Measurements from ENCODE around the gene IL20.
A peak's percentile ranks its signal among the peaks of the same experiment; 100 is the strongest.

The IL20 gene, protein sequence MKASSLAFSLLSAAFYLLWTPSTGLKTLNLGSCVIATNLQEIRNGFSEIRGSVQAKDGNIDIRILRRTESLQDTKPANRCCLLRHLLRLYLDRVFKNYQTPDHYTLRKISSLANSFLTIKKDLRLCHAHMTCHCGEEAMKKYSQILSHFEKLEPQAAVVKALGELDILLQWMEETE

DNA sequence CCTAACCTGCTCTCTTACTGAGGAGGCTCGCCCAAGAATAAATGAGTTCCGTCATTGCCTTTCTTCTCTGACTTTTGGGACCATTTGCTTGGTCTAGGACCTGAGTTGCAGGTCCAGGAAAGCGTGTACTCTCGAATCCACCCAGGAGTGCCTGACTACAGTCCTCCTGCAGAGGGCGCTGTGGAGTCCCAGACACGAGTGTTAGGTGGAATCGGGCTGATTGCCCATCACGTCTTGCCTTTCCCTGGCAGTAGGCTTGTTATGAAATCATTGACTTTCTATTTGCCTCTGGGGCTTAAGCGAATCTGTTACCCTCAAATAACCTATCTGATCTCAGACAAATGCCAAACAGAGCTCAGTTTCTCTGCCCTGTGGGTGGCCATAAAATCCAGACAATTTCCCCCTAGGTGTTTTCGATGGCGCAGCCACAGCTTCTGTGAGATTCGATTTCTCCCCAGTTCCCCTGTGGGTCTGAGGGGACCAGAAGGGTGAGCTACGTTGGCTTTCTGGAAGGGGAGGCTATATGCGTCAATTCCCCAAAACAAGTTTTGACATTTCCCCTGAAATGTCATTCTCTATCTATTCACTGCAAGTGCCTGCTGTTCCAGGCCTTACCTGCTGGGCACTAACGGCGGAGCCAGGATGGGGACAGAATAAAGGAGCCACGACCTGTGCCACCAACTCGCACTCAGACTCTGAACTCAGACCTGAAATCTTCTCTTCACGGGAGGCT lies at the start of gene IL20:
Gene IL20, plus strand, starts transcription at position 685 of the 733 bp plus-strand sequence. CDS start 230 bp downstream, outside the sequence.
- peak; percentile 82 for DNase-seq

DNA sequence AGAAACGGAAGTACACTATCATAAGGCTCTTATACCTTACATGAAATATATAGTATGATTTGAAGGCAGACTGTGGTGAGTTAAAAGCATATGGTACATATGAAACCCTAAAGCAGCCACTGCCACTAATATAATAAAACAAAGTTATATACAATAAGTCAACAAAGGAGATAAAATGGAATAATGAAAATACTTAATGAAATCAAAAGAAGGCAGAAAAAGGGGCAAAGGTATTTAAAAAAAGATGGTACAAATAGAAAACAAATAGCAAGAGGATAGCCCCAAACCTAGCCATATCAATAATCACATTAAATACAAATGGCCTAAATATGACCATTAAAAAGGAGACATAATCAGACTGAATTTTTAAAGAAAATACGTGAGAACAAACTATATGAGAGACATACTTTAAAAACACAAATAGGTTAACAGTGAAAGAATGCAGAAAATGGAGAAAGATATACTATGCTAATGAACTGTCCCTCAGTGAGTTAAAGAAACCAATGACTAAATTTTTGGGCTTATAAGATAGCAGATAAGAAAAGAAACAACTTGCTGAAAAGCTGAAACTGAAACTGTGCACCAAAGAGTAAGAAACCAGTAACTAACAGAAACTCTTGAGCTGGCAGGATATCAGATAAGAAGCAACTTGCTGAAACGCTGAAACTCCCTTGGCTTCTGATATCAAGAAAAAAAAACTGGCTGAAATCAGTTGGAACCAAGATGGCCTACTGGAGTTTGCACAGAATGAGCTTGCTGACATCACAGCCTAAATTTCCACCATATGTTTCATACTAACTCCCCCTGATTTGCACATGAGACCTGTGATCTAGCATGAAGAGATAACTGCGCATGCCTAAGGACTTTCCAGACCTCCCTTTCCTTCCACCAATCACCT lies 48.8 kb upstream of the IL20 start:
- no peak for DNase-seq

DNA sequence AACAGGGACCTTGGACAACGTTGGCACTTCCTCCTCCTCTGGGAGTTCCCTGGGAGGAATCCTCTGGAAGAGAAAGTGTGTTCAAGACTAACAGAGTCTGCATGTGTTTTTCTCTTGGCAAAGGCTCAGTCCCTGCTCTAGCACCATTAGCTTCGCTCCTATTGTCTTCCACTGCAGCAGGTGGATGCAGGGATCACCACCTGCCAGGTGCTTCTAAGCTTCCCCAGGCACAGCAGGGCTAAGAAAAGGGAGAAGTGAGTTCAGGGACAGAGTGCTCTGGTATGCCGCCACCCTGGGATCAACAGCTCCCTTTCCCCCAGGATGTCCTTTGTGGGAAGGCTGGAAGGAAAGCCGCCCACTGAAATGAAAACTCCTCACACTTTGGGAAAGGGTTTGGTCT lies 43.9 kb upstream of the IL20 start:
- peak; percentile 17 for DNase-seq

DNA sequence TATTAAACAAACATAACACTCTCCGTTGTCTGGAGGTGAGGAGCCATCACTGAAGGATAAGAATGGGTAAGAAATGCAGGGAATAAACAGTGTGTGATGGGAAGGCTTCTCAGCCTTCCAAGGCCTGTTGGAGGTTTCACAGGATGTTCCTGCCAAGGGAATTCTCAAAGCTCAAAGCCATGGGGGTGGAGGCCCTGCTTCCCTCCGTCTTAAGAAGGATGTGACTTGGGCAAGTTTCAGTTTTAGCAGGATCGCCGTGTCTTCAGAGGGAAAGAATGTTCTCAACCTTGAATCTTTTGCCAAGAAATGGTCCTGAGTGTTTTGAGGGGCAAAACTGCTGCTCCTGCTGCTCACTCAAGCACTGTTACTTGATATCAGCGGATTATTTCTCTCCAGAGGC lies 41.7 kb upstream of the IL20 start:
- DNase-seq: no peak

DNA sequence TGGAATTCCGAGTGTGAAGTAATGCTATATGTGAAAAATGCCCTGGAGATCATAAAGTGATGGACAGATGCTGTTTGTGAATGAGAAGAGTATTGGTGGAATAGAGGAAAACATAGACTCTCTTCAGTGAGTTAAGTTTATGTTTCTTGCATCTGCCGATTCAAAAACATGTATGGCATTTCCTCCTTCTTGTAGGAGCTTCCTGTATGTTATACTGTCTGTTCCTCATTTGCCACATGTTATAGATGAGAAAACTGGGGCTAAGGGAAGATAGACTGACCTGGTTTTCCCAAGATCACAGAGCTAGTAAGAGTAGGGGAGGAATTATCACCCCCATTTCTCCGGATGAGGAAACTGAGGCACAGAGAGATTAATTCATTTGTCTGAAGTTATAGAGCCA lies 41.1 kb upstream of the IL20 start:
- DNase-seq: no peak

DNA sequence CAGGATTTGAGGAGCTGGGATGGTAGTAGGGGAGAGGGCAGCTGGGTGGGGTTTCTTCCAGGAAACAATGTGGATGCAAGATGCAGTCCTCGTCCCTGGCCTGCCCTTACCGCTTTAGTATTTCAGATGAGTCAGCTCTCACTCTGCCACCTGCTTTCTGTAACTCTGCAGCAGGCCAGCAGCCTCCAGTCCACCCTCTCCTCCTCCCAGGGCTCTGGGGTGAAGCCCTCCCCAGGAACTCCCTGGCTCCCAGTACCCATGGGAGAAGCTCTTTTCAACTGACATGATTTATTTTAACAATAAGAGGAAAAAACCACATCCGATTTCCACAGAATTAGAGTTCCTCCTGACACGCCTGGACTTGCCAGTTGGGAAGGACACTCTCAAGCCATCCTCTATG lies 39.0 kb upstream of the IL20 start:
- DNase-seq: peak; percentile 35

DNA sequence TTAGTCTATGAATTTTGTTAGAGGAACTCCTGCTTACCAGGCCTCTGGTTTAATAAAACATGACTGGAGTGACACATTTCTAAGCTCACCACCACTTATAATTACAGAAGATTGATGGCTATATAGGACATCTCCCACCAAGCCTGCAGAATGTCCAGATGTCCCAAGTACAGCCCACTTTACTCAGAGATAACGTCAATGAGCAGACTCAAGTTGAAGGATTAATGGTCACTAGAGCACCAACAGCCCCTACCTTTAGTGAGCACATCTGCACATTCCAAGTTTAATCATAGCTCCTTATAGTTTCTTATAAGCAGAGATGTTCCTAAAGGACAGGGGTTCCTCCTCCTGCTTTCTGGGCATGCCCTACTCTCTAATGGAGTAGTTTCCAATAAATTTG lies 37.4 kb upstream of the IL20 start:
- DNase-seq: no peak

DNA sequence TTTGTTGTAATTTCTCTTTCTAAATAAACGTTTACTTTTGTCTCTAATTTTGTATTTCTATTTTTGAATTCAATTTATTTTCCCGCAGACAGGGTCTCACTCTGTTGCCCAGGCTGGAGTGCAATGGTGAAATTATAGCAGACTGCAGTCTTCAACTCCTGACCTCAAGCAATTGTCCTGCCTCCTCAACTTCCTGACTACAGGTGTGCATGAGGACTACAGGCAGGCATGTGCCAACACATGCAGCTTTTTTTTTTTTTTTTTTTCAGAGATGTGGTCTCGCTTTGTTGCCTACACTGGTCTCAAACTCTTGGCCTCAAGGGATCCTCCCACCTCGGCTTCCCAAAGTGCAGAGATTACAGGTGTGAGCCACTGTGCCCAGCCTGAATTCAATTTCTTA lies 36.7 kb upstream of the IL20 start:
- DNase-seq: peak; percentile 27

DNA sequence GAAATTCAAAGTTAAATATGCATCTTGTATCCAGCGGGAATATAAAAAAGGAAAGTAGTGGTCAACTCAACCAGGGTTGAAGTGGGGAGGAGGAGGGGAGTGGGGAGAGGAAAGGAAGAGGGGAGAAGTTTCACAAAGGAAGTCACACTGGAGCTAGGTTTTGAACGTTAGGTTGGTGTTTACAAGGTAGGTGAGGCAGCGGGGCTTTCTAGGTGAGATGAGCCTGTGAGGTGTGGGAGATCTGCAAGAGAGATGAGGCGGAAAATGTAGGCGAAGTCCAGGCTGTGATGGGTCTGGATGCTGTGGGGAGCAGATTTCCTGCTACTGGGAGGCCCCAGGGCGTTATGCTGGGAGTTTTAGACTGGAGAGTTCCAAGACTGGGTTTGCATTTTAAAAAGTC lies 36.1 kb upstream of the IL20 start:
- no peak for DNase-seq

DNA sequence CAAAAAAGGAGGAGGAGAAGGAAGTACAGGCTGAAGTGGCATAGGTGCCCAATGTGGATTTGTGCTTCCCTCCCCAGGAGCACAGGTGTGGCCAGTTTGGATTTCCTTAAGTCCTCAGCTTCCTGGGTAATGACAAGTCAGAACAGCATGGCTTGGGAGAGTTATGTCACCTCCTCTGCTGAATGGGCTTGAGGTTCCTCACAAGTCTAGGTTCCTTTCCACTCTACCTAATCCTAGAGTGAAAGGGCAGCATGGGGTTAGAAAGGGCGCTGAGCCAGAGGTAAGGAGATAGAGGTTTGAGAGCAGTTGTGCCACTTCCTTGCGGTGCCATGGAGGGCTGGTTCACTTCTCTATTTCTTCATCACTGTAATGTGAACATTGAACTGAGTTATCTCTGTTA lies 35.5 kb upstream of the IL20 start:
- no peak for DNase-seq

DNA sequence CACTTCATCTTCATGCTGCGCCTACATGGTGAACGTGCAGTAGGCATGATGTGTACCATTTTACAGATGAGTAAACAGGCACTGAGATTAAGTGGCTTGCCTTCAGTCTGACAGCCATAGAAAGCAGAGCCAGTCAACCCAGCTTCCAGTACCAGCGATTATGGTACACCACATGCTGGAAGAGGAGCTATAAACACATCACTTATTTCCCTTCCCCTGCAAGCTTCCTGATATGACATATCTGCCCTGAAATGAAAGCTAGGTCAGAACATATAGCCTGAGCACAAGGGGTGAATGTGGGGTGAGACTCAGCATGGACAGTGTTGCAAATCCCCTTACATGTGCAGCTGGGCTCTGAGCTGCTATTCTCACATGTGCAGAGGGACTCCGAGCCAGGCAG lies 33.8 kb upstream of the IL20 start:
- no peak for DNase-seq

DNA sequence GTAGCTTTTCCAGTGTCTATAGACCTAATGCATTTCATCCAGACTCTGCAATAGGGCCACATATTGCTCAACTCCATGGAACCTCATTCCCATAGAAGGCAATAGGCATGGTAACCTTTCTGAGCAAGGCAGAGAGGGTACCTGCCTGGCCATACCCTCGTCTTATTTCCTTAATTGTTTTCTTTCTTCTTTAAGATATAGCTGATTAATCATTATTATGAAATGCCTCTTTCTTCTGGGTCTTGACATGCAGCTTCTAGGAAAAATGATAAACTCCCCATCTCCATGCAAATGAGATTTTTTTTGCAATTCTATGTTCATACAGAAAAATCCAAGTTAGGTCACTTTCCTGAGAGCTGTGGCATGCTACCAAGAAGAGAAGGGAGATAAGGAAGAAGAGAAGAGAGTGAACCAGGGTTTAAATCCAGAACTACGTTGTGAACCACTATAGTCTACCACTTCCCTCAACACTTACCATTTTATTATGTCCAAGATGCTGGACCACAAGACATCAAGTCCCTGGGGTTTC lies 33.0 kb upstream of the IL20 start:
- no peak for DNase-seq

DNA sequence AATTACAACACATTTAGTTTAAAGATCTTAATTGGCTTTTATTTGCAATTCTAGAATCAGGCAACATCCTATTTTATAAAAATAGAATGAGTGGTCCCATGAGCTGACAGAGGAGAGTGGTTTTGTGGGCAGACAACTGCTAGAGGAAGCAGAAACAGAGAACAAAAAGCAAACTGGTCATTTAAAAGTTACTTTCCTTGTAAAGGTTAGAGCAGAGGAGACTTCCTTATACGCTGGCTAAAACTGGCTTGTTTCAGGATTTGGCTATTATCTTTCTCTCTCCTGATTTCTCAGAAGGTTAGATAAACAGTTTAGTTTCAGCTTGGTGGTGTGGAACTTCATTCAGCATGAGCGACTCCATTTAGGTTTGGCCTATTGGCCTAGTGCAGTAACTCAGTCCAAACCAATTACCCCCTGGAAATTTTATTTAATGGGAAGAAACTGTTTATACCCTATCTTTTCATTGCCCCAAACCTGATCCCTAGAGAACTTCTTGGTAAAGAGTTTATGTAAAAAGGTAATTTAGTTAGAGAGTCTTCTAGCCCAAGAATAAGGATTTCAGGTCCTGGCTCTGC lies 32.2 kb upstream of the IL20 start:
- no peak for DNase-seq

DNA sequence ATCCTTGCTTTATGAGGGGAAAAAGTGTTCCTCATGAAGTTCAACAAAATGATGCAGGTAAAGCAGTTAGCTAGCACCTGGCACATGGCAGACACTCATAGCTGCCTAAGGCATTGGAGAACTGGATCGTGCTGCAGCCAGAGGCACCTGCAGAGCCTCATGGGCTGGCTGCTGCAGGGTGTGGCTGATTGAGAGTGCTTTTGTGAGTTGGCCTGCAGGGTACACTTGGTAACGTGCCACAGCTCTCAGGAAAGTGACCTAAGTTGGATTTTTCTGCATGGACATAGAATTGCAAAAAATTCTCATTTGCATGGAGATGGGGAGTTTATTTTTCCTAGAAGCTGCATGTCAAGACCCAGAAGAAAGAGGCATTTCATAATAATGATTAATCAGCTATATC lies 31.6 kb upstream of the IL20 start:
- DNase-seq: peak; percentile 52

DNA sequence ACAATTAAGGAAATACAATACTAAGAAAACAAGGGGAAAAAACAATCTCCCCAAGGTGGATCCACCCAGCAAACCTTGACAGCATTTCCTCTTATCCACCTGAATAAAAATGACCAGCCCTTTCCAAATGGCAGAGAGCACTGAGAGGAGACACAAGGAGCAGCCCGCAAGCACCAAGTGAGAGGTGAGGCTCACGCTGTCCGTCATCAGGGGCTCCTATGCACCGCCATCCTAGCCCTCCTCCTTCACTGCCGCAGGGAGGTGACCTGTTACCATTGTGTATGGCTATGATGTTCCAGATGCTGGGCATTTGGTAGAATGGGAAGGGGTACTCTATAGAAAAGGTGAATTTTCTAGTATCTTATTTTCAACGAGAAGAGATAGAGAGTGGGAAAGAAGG lies 31.2 kb upstream of the IL20 start:
- DNase-seq: no peak

DNA sequence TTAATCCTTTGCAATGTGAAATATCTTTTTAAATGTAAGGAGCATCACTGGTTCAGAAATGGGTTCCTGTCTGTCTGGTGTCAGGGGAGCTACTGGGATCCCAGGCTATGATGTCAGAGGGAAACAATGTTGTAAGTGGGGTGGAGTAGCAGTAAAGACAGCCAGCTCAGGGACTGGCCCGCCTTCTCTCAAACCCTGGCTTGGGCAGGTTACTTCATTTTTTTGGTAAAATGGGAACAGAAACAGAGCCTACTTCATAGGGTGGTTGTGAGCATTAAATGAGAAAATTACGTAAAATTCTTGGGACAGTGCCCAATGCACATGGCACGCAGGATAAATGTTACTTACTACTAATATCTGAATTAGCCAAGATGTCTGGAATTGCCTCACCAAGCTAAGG lies 30.7 kb upstream of the IL20 start:
- no peak for DNase-seq

DNA sequence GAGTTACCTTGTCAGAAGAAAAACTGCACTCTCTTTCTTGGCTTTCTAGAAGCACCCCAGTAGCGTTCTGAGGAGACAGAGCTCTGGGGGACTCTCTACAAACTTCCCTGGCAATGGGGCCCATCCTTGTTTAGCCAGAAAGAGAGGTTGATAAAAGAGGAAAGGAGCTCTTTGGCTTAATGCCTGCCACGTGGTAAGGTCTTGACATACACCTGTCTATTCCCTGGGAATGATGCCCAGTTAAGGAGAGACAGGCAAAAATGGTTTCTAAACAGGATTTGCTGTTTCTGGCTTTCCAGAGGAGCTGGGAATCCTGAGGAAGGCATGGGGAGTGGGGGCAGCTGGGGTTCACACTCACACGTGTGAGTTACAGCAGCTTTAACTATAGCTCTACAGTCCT lies 30.2 kb upstream of the IL20 start:
- DNase-seq: no peak

DNA sequence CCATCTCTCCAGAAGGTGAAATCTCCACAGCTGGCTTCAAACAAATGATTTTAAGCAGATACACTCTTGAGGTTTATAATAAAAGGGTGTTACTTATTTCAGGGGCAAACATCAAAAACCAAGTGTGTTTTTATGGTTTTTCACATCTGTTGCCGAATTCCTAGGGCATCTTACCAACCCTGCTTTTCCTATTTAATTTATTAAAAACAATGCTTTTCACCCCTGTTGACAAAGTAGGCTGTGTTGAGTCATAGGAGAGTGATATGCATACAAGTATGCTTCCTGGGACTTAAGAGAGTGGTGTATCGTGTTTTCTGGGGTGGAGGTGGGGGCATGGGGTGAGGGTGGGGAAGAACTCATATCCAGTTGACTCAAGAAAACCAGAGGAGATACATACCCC lies 29.3 kb upstream of the IL20 start:
- DNase-seq: no peak

DNA sequence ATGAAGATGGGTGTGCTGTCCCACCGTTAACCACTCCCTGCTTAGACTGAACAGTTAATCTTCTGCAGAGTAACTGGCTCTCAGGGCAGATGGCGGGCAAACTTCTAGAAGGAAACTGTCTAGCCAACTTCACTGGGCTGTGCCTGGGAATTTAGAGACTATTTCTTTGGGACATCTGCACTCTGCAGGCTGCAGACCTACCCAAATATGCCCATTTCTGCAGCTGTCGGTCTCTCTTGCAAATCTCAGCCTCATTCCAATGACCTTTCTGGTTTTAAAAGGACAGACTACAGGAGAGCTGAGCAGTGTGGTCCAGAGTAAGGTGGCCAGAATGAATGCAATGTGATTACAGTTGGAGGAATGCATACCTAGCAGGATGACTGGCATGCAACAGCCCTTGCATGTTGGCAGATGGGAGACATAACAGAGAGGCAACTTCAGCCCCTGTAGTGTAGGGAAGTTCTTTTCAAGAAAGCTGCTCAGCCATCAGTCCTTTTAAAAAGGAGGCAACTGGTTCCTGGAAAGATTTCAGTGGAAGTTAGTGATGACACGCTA lies 26.3 kb upstream of the IL20 start:
- DNase-seq: no peak

DNA sequence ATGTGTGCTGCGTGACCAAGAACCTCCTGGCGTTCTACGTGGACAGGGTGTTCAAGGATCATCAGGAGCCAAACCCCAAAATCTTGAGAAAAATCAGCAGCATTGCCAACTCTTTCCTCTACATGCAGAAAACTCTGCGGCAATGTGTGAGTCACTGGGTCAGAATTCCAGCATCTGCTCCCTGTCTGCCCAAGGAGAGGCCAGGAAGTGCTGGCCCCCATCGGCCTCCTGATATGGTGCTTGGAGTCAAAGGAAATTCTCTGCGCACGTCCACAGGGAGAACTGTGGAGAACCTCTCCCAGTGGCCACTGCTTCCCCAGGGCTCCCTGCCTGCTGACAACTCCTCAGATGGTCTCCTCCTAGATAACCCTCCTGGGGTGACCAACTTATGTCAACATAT lies 25.6 kb upstream of the IL20 start:
- DNase-seq: no peak

DNA sequence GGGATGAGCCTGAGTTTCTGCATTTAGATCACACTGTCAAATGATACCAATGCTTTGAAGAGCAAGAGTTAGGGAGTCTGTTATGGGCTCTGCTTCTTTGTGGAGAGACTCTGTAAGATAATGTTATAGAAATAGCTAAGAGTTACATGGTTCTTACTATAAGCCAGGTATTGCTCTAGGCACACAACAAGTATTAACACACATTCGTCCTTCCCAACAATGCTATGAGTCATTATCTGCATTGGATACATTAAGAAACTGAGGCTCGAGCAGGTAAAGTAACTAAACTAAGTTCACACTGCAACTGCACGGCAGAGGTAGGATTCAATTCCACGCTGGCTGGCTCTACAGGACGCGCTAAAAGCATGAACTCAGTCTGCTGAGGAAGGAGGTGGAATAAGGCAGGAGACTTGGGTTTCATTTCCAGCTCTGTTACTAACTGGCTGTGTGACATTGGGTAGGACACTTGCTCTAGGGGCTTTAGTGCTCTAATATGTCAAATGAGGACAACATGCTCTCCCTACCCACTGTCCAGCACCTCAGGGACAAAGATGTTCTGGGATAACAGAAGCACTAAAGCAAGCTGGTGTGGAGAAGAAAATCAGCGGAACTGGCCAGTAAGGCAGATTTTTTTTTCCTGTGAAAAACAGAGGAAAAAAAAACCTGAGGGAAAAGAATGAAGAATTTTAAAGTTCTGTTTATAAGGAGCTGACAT lies 23.7 kb upstream of the IL20 start:
- DNase-seq: no peak

DNA sequence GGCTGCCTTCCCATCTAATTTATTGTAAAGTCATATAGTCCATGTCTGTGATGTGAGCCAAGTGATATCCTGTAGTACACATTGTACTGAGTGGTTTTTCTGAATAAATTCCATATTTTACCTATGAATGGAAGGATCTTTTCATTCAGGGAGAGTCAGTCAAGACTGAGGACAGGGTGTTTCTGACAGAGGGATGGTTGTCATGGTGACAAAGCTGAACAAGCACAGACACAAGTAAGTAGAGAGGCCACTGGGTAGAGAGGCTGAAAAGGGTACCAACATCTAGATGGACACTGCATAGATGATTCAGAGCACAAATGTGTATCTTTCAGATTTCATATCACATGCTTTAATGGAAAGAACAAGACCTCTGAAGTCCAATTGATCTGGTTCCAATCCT lies 22.6 kb upstream of the IL20 start:
- DNase-seq: no peak

Data from NCI-H69 (cell line).